GM19467 (cell line): ENCODE data around the gene GPR32.
"Not testable (repeated sequence)": the region's sequence is repeated elsewhere in the genome, so short reads cannot be mapped to it uniquely, and the experiment has no call there.

Source experiments
- ATAC-seq: cut with Tn5 transposase; IDR thresholded peaks from one replicate; pipeline ENCODE4 v1.9.1; 2021; ENCODE audit warnings: mild to moderate bottlenecking, moderate library complexity; ENCODE audit not compliant: unreplicated experiment

Gene GPR32

GRCh38 chr19:50779504-50780457, 9.5 kb downstream of the GPR32 start:
- ATAC-seq, result no peak

- ATAC-seq, result no peak
These were observed 10.6 kb downstream of the GPR32 start for GRCh38 chr19:50780753-50781435.

DNA sequence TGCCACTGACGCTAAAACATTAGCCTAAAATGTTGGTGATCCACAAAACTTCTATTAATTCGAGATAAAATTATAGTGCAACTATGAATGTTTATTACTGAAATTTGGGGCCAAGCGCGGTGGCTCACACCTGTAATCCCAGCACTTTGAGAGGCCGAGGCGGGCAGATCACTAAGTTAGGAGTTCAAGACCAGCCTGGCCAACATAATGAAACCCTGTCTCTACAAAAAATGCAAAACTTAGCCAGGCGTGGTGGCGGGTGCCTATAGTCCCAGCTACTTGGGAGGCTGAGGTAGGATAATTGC, 13.5 kb downstream of the GPR32 start:
- ATAC-seq, result not testable (repeated sequence)

- ATAC-seq, result no peak
These were observed 14.4 kb downstream of the GPR32 start for GRCh38 chr19:50784710-50785109.

- no peak for ATAC-seq
These were observed 15.1 kb downstream of the GPR32 start for GRCh38 chr19:50785329-50785728.

GRCh38 chr19:50790396-50790795, 20.1 kb downstream of the GPR32 start, which contains the start of gene ACP4:
TSS of gene ACP4 (plus strand) at chr19:50790415. CDS start at chr19:50790415, 0 bp downstream.
- no peak for ATAC-seq

DNA sequence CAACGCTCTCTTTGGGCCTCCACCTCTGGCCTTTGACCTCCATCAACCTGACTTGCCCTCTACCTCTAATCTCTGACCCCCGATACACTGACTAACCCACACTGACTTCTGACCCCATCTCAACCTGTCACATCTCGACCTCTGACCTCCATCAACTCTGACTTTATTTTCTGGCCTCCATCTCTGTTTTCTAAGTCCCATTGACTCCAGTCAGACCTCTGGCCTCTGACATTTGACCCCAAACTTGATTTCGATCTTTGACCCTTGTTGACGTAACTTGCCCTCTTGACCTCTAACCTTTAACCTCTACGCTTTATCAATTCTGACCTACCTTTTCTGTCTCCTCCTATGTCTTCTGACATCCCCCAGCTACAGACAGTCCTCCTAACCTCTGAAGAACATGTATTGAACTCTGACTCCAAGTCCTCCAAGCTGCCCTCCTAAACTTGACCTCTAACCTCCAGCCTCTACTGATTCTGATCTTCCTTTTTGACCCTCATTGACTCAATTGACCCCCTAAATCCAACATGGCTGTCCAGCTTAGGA, 20.7 kb downstream of the GPR32 start:
- ATAC-seq, result no peak

DNA sequence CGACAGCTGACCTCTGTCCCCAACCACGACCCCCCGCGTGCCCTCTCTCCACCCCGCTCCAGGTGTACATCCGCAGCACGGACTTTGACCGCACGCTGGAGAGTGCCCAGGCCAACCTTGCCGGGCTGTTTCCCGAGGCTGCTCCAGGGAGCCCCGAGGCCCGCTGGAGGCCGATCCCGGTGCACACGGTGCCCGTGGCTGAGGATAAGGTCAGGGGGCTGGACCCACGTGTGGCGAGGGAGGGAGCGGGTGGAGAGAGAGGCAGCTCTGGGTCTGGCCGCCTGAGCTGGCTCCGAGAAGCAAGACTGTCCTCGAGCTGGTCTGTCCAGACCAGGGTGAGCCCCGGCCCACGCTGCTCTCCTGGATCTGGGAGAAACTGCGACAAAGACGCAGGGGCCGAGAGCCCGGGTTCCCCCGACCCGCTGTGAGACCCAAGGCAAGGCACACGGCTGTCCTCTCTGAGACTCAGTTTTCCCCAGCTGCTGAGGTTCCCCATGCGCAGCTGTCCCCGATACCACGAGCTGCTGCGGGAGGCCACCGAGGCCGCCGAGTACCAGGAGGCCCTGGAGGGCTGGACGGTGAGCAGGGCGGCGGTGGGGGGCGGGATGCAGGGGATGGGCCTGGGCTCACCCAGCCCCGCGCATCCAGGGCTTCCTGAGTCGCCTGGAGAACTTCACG, 21.5 kb downstream of the GPR32 start:
- no peak for ATAC-seq

DNA sequence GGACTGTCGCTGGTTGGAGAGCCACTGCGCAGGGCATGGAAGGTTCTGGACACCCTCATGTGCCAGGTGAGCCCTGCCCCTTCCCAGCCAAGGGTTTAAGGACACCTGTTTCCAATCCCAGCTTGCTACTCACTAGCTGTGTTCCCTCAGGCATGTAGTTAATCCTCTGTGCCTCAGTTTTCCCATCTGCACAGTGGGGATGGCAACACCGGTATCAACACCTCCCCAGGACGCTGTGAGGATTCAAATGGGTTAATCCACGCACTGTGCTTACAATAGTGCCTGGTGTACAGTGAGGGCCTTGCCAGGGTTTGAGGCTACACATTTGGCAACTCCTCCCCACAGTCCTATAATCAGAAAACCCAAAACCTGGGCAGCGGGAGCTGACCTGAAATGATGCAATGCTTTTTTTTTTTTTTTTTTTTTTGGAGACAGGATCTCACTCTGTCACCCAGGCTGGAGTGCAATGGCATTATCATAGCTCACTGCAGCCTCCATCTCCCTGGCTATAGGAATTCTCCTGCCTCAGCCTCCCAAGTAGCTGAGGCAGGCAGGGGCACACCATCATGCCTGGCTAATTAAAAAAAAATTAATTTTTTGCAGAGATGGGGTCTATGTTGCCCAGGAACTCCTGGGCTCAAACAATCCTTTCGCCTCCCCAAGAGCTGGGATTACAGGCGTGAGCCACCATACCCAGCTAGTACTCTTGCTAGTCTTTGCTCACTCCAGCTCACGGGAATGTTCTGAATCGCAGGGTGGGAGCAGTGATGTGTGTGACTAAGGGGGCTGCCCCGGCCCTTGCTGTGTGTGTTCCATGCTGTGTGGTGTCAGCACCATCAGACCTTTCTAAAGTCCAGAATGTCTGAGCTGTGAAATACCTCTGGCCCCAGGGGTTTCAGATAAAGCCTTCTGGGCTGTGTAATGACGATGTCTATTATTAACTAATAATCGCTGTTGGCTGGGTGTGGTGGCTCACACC, 22.3 kb downstream of the GPR32 start:
- ATAC-seq, result no peak

DNA sequence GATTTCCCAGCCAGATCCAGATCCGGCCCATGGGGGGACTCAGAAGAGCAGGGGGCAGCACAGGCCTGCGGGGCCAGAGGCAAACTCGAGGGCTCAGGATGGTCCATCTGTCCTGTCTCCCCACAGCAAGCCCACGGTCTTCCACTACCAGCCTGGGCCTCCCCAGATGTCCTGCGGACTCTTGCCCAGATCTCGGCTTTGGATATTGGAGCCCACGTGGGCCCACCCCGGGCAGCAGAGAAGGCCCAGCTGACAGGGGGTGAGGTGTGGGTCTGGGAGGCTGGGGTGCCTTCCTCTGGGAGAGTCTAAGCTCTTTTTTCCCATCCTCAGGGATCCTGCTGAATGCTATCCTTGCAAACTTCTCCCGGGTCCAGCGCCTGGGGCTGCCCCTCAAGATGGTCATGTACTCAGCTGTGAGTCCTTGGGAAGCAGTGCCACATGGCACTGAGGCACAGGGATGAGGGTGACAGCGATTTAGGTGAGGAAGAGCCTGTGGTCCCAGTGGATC, 23.3 kb downstream of the GPR32 start:
- no peak for ATAC-seq

DNA sequence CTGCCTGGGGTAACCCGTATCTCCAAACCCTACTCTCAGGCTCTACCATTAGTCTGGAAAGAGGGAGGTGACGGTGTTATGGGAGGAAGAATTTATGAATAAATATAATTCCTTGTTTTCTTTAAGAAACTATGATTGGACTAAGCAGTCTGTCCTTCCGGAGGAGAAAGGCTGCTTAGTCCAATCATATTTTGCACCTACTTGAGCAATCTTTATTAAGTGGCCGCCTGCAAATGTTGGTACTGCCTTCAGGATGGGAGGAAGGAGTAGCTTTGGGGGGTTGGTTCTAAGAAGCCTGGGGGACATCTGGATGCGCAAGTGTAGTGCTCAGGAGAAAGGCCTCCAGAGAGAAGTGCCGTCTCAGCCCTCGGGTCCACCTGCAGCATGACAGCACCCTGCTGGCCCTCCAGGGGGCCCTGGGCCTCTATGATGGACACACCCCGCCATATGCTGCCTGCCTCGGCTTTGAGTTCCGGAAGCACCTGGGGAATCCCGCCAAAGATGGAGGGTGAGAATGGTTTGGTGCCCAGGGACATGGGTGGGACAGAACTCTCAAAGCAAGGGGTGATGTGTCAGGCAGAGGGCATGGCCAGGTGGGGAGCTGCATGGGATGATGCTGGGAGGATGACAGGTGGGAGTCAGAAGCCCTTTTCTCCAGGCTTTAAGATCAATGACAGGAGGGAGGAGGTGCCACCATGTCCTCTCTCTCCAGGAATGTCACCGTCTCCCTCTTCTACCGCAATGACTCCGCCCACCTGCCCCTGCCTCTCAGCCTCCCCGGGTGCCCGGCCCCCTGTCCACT, 24.0 kb downstream of the GPR32 start:
- ATAC-seq, result no peak

- ATAC-seq, result no peak
These were observed 24.8 kb downstream of the GPR32 start for GRCh38 chr19:50794876-50795663.

GRCh38 chr19:50795664-50796073, 25.4 kb downstream of the GPR32 start:
- no peak for ATAC-seq

DNA sequence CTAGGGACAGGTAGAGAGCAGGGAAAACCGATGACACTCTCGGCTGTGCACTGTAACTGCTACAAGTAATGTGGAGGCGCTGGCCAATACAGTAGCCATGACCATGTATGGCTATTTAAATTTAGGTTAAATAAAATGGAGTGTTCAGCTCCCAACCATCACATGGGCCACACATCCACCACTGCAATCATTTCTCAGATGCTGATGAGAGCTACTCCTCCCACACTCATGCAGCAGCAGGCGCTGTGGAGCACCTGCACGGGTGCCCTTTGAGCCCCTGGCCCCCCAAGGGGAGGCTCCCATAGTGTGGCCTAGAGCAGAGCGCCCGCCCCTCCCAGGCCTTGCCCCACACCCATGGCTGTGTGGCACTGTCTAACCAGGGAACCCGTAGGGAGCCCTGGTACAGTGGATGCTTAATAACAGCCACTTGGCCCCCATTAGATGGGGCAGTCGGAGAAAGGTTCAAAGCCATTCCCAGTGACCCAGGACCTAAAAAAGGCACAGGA, 25.9 kb downstream of the GPR32 start:
- ATAC-seq, result no peak

DNA sequence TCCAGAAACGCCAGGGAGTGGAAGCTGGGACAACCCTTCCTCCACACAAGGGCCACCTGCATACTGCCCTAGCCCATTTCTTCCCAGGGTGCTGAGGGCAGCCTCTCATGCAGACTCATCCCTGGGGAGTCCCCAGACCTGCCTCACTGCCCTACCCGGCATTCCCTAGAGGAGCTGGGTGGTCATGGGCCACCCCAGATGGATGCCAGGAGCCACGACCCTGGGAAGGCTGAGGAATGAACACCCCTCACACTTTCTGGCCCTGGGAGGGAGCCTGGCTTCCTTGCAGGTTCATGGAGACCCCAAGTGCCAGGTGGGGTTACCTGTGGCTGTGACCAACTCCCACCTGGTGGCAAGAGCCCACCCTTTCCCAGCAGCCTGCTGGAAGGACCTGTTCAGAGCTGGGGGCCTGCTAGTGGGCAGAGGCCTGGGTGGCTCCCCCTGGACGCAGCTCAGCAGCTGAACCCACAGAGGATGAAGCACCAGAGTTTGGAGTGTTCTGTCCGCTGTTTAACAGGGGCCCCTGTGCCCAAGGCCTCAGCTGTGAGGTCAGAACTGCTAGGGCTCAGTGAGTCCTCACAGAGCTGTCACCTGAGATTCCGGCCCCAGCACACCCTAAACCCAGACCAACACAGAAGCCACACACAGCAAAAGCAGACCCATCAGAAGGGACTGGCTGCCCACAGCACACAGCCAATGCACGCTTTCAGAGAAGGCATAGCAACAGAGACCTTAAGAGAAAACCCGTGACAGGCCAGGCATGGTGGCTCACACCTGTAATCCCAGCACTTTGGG, 26.6 kb downstream of the GPR32 start:
- no peak for ATAC-seq

DNA sequence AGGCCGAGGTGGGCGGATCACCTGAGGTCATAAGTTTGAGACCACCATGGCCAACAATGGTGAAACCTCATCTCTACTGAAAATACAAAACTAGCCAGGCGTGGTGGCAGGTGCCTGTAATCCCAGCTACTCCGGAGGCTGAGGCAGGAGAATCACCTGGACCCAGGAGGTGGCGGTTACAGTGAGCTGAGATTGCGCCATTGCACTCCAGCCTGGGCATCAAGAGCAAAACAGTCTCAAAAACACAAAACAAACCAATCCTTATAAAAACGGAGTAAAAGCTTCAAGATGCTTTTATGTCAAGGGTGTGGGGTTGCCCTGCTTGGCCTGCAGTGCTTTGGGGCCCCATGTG, 27.1 kb downstream of the GPR32 start:
- ATAC-seq, result no peak
